SKM-1 treated with dmso at 0.1 percent for 144 hours (cell line): ENCODE results near the gene SPSB1.

Experiments used
- DNase-seq: peaks from one replicate; lab custom pipeline; 2025; ENCODE audit not compliant: unreplicated experiment; lab: John Stamatoyannopoulos, UW

Gene SPSB1

DNA sequence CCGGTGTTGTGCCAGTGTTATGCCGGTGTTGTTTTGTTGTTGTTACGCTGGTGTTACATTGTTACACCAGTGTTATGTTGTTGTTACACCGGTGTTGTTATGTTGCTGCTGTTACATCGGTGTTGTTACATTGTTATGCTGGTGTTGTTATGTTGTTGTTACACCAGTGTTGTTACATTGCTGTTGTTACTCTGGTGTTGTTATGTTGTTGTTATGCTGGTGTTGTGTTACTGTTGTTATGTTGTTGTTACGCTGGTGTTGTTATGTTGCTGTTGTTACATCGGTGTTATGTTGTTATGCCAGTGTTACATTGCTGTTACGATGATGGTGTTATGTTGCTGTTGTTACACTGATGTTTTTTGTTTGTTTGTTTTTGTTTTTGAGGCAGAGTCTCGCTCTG, 34.1 kb upstream of the SPSB1 start:
- DNase-seq = no peak

DNA sequence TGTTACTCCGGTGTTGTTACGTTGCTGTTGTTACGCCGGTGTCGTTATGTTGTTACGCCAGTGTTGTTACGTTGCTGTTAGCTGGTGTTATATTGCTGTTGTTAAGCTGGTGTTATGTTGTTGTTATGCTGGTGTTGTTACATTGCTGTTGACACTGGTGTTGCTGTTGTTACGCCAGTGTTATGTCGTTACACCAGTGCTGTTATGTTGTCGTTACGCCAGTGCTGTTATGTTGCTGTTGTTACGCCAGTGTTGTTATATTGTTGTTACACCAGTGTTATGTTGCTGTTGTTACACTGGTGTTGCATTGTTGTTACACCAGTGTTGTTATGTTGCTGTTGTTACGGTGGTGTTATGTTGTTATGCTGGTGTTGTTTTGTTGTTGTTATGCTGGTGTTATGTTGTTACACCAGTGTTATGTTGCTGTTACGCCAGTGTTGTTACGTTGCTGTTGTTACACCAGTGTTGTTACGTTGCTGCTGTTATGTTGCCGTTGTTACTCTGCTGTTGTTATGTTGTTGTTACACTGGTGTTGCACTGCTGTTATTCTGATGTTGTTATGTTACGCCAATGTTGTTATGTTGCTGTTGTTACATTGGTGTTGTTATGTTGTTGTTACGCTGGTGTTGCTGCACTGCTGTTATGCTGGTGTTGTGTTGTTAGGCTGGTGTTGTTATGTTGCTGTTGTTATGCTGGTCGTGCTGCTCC, 32.5 kb upstream of the SPSB1 start:
- no peak for DNase-seq

DNA sequence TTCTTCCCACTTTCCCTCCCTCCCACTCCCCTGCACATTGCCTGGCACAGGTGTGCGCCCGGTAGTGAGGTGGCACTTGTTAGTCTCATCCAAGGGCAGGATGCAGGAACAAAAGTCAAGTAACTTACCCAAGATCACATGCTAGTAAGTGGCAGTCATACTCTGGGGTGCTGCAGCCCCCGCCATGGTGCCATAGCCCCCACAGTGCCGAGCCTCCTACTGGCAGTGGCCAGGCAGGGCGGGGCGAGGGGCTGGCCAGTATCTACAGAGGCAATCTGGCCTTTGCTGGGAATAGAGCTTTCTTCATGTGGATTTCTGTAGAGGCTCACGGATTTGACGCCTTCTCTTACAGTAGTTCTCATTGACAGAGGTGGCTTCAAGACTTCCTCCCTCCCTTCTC, 31.2 kb upstream of the SPSB1 start:
- no peak for DNase-seq

DNA sequence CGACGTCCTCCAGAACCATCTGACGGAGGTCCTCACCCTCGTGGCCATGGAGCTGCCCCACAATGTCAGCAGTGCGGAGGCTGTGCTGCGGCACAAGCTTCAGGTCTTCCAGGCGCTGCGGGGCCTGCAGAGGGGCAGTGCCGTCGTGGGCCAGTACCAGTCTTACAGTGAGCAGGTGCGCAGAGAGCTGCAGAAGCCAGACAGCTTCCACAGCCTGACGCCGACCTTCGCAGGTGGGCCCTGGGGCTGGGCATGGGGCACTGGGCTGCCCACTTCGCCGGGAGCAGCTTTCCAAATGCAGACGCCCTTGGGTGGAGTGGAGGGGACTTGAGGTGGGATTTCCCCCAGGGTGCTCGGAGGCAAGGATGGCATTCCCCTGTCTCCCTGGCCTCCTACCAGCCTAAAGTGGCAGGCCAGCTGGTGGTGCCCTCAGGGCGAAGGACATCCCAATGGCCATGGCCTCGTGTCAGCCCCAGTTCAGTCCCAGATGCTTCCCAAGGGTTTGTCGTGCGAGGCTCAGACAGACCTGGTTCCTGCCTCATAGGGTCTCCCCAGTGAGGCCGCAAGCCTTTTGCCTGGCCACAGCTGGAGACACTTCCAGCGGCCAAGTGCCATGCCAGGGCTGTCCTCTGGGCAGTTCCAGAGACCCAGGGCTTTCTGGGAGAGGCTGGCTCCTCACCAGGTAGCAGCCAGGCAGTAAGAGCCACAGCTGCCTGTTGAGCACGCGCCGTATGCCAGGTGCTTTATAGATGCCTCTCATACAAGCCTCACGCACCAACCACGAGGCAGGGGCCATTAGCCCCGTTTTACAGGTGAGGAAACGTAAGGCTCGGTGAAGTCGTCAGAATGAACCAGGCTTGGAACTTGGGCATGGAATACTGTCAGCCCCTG, 30.4 kb upstream of the SPSB1 start:
- no peak for DNase-seq

DNA sequence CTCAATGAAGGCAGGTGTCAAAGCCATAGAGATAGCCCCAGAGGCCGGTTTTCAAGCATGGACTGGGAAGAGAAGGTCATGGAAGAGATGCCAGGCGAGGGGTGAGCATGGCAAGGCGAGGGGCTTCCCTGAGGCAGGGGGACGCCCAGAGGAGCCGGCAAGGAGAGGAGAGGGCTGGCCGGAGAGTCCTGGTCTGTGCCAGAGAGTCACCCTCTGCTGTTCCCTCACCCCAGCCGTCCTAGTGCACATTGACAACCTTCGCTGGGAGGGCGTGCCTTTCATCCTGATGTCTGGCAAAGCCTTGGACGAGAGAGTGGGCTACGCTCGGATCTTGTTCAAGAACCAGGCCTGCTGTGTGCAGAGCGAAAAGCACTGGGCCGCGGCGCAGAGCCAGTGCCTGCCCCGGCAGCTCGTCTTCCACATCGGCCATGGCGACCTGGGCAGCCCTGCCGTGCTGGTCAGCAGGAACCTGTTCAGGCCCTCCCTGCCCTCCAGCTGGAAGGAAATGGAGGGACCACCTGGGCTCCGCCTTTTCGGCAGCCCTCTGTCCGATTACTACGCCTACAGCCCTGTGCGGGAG, 29.3 kb upstream of the SPSB1 start:
- DNase-seq = no peak

DNA sequence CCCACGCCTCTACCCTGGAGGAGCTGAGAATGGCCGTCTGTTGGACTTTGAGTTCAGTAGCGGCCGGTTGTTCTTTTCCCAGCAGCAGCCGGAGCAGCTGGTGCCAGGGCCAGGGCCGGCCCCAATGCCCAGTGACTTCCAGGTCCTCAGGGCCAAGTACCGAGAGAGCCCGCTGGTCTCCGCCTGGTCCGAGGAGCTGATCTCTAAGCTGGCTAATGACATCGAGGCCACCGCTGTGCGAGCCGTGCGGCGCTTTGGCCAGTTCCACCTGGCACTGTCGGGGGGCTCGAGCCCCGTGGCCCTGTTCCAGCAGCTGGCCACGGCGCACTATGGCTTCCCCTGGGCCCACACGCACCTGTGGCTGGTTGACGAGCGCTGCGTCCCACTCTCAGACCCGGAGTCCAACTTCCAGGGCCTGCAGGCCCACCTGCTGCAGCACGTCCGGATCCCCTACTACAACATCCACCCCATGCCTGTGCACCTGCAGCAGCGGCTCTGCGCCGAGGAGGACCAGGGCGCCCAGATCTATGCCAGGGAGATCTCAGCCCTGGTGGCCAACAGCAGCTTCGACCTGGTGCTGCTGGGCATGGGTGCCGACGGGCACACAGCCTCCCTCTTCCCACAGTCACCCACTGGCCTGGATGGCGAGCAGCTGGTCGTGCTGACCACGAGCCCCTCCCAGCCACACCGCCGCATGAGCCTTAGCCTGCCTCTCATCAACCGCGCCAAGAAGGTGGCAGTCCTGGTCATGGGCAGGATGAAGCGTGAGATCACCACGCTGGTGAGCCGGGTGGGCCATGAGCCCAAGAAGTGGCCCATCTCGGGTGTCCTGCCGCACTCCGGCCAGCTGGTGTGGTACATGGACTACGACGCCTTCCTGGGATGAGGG, 28.5 kb upstream of the SPSB1 start:
- no peak for DNase-seq

DNA sequence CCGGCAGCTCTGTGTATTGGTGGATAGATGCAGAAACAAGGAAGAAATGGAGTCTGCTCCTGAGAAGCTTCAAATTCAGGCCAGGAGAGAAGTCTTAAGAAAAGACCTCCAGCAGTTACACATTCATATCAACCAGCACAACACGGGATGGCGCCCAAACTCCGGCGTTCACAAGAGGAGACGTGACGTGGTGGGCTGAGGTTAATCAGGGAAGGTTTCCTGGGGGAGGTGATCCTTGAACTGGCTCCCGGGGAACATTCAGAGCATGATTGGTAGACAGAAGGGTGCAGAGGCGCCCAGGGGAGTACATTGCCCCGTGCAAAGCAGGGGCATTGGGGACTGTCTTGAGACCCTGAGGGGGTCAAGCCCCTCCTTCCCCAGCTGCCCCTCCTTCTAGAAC, 27.7 kb upstream of the SPSB1 start:
- no peak for DNase-seq

DNA sequence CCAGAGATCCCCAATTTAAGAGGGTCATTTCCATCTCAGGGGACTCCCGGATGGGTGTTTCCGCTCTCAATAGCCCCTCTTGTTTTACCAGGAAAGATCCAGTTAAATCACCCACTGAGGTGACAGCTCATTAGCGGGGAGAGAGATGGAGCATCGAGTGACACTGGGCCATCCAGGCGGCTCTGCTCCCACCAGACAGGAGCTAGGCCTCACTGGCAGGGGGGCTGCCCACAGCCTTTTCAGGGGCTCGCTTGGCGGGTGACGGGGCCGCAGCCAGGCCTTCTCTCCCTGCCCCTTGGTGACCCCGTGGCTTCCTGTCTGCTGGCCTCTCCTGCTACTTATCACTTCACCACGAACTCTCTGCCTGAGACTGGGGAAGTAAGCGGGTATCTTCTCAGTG, 26.7 kb upstream of the SPSB1 start:
- no peak for DNase-seq

DNA sequence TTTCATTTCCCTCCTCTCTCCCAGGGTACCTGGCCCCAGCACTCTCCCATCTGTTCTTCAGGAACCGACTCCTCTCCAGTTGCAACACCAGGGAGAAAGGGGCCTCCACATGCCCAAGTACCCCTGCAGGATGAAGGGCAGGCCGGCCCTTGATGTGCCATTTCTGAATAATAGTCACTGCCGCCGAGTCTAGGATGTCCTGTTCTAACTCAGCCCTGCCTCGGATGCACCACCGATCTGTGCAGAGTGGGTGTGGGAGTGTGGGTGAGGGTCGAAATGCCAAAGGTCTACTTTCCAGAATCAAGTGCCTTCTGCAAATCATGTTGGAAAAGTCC, 25.4 kb upstream of the SPSB1 start:
- DNase-seq = no peak

DNA sequence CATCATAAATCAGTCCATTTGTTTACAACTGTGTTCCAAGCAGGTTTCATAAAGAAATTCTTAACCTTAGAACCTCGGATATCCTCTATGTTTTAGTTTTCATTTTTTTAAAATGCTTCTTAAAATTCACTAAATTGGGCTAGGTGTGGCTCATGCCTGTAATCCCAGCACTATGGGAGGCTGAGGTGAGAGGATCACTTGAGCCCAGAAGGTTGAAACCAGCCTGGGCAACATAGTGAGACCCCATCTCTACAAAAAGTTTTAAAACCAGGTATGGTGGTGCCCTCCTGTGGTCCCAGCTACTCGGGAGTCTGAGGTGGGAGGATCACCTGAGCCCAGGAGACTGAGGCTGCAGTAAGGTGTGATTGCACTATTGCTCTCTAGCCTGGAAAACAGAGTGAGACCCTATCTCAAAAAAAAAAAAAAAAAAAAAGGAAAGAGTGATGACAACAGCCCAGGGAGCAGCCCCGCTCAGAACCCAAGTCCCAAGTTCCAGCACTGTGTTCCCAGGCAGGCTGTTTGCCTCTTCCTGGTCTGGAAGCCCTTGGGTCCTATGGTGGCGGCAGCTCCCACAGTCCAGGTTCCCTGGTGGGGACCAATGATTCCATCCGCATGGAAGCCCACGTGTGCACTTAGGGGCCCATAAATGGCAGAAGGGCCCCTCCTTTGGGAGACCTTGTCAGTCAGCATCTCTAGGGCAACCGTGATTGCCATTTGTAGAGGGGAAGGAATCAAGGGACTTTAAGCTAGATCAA, 24.7 kb upstream of the SPSB1 start:
- DNase-seq = no peak

DNA sequence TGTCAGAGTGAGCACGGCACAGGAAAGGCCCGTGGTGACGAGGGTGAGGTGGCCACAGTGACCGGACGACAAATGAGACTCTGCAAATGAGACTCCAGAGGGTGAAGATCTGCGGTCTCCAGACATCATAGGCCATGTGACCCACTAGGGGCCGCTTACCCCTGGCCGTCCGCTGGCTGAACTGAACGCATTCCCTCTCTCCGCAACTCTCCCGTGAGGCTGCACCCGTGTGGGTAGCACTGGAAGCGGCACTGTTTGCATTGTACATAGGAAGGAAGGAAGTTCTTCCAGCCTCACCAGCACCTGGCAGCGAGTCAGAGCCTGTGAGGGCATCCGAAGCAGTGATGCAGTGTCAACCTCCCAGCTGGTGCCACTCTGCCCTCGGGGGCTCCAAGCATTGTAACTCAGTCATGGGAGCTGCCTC, 23.6 kb upstream of the SPSB1 start:
- no peak for DNase-seq

DNA sequence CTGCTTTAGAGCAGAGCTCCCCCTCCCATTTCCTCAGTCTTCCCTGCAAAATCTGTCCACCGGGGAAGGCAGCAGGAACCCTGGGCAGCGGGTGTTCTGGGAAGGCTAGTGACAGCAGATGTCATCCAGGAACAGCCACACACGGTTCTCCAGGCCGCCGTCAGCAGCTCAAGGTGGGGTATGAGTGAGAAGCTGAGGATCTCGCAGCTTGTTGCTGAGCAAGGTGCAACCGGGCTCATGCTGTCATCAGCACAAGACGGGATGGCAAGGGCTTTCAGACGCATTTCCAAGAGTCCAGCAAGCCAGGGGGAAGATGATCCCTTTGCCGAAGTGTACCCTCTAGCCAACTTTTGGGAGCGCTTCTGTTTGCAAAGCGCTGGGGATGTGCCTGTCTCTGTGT, 23.0 kb upstream of the SPSB1 start:
- DNase-seq = no peak

DNA sequence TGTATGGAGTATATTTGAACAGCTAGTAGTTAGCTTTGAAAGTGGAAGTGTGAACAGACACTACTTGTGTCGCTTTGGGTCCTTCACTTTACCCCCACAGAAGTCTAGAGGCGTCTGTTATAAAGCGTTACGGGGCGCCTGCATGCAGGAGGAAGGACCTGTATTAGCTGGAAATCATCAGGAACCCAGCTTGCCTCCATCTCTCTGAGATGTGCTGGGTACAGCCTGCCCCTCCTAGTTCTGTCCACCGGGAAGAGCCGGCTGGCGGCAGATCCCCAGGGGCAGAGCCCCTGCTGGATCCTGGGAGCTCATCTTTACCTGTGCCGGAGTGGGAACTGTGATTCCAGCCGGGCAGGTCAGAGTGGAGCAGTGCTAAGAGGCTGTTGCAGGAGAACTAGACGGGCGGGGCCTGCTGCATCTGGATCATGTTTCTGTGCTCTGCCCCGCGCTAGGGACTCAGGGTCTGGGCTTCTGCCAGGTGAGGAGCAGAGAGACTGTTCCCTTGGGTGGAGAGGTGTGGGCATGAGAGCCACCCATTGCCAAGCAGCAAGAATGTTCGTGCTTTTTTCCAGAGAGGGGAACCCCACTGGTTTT, 22.3 kb upstream of the SPSB1 start:
- DNase-seq = no peak

DNA sequence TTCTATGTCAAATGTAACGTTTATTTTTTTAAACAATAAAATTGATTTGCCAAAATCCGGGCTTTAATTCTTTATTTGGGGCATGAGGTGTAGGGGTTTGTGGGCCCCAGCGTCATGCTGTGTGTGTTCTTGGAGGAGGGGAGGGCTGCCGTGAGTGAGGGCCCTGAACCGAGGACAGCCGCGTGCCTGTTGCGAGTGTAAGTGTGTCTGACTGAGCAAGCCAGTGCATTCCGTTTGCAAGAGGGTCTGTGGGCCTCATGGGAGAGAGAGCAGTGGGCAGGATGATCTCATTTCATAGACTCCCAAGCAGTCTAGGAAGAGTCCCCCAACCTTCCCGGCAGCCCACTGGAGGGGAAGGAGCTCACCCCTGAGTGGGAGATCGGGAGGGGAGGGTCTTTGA, 21.4 kb upstream of the SPSB1 start:
- DNase-seq = no peak

DNA sequence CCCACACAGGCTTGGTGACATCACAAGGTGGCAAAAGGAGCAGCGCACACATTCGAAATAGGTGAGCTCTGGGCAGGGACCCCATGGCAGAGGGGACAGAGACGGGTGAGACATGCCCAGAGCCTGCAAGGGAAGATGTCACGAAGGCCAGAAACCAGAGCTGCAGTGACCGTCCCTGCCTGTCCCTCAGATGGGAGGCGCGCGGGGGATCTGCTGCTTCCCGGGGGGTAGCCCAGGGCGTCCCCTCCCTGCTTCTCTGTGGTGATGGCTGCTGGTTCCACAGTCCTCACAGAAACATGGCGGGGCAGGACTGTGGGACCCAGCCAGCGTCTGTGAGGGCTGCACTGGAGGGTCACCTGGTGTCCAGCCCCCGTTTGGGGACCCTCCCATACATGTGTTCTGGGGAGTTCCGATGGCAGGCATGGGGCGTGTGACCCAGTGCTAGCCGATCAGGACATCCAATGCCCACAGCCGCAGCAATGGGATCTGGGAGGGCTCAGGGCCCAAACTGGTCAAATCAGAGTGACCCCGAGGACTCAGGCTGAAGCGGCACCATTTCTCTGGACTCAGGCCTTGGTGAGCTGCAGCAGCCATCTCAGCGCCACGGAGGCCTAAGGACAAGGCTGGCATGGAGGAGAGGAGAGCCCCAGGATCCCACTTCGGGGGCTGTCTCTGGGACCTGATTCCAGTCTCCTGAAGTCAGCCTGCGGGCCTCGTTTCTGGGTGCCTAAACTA, 20.7 kb upstream of the SPSB1 start:
- DNase-seq = no peak

DNA sequence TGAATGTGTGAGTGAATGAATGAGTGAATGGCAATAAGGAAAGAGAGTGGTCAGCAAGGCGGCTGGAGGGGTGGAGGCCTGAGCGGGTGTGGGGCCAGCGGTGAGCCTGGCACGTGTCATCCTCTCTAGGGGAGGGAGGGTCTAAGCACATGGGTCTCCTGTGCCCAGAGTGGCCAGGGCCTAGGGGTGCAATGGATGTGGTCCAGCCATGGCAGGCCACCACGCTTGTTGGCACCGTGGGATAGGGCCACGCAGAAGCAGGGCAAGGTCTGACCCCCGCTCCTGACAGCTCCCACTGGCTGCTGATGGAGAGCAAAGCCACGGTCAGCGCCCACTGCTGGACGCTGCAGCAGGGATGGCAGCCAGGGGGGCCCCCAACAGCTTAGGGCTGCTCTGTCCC, 19.5 kb upstream of the SPSB1 start:
- no peak for DNase-seq

DNA sequence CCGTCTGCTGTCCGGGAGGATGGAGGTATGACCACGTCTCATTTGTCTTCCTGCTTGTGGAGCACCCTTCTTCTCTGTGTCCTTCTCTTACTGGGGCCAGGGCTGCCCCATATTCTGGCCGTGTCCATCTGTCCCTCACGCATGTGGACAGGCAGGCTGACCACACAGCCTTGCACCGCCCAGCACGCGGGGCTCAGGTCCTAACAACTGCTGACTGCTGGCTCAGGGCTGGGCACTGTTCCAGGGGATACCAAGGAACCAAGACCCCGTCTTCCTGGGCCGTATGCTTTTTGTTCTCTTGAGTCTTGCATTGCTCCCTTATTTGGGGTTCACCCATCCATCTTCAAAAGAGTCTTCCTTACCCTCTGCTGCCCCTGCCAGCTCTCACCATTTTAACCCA, 17.5 kb upstream of the SPSB1 start:
- DNase-seq = no peak

DNA sequence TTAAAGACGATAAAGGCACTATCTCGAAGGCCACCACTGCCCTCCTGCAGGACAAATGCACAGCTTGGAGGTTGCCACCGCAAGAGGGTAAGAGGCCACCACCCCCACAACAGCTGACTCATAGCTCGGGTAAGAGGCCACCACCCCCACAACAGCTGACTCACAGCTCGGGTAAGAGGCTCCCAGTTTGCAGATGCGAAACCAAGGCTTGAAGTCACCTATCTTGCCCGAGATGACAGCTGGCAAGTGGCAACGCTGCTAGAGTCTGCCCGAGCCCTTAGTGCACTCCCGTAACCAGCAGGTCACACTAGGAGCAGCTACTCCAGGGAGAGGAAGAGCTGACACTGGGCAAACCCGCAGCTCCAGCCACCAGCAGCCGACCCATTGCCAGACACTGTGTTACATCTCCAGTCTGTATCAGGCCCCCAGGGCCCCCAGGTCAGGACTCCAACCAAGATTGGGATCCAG, 17.1 kb upstream of the SPSB1 start:
- peak; percentile 72 for DNase-seq

DNA sequence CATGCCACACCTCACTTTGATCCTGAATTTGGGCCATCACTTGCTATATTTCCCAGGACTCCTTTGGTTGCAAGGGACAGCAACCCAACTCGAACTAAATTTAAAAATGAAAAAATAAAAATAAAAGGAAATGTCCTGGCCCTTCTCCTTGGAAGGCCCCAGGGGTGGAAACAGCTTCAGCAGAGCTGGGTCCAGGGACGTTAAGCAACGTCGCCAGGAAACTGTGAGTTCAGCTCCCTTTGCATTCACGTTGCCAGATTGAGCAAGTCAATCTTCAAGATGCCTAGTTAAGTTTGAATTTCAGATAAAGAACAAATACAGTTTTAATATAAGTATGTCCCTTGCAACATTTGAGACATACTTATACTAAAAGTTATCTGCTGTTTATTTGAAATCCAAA, 14.6 kb upstream of the SPSB1 start:
- DNase-seq = no peak
